Hepatocyte (in vitro differentiated cells): ENCODE measurements around the gene CARD14.

Source experiments
- EZH2 ChIP-seq: fragments of 200-600 bp; sonication (generic); IDR thresholded peaks from 2 replicates; pipeline ENCODE4 v1.6.1; 2016; ENCODE audit warnings: antibody characterized with exemption, mild to moderate bottlenecking, borderline replicate concordance
- EZH2phosphoT487 ChIP-seq: fragments of 200-600 bp; sonication (generic); IDR thresholded peaks from one replicate; pipeline ENCODE4 v1.6.1; 2018; ENCODE audit warnings: antibody characterized with exemption, mild to moderate bottlenecking, low read depth, moderate library complexity; ENCODE audit not compliant: unreplicated experiment, severe bottlenecking
- TF ChIP-seq, protein P1 (sequence below): fragments of 200-600 bp; sonication (generic); IDR thresholded peaks from 2 replicates; pipeline ENCODE4 v1.5.1; 2016; ENCODE audit warnings: antibody characterized with exemption, mild to moderate bottlenecking; ENCODE audit not compliant: poor library complexity

DNA sequence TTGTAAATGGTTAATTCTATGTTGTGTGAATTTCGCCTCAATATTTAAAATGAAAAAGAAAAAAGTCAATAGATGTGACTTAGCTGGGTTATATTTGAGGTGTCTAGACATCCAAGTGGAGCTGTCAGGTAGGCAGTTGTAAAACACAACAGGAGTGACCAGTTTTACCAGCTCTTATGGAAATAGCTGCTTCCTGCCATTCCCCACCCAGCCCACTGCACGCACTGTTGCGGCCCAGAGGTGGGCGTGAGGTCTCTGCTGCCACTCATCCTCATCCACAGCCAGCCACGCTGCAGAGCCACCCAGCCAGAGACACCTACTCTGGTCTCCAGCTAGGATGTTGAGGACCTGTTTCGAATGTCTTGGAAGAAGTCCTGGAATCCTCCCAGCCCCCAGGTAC lies 3.4 kb upstream of the CARD14 start:
- TF ChIP-seq, protein P1, sequence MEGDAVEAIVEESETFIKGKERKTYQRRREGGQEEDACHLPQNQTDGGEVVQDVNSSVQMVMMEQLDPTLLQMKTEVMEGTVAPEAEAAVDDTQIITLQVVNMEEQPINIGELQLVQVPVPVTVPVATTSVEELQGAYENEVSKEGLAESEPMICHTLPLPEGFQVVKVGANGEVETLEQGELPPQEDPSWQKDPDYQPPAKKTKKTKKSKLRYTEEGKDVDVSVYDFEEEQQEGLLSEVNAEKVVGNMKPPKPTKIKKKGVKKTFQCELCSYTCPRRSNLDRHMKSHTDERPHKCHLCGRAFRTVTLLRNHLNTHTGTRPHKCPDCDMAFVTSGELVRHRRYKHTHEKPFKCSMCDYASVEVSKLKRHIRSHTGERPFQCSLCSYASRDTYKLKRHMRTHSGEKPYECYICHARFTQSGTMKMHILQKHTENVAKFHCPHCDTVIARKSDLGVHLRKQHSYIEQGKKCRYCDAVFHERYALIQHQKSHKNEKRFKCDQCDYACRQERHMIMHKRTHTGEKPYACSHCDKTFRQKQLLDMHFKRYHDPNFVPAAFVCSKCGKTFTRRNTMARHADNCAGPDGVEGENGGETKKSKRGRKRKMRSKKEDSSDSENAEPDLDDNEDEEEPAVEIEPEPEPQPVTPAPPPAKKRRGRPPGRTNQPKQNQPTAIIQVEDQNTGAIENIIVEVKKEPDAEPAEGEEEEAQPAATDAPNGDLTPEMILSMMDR: no peak
- TF ChIP-seq EZH2: no peak
- no peak for TF ChIP-seq EZH2phosphoT487
